GM21515 (cell line): ENCODE results near the gene LRRC4B.

Experiments used
- ATAC-seq: cut with Tn5 transposase; IDR thresholded peaks from one replicate; pipeline ENCODE4 v1.9.1; 2021; ENCODE audit not compliant: unreplicated experiment

LRRC4B gene

GRCh38 chr19:50554212-50554611, 14.0 kb downstream of the LRRC4B start:
- ATAC-seq, result no peak

DNA sequence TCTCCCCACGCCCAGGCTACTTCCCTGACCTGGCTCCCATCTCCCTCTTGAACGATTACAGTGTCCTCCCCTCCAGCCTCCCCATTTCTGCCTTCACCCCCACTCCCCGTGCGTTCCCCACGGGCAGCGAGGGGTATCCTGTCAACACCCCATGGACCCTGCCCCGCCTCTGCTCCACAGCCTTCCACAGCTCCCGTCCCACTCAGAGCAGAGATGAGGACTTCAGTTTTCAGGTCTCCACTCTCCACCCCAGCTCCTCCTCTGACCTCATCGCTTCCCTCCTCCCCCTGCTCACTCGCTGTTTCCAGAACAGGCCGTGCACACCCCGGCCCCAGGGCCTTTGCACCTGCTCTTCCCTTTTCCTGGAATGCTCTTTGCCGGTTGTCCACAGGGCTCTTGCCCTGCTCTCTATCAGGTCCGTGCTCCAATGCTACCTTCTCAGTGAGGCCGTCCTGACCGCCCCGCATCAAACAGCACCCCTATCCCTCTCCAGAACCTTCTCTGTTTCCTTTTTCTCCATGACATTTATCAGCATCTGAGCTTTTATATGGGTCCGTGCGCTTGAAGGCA, 15.0 kb downstream of the LRRC4B start:
- ATAC-seq, result no peak

GRCh38 chr19:50552540-50552939, 15.7 kb downstream of the LRRC4B start:
- no peak for ATAC-seq

DNA sequence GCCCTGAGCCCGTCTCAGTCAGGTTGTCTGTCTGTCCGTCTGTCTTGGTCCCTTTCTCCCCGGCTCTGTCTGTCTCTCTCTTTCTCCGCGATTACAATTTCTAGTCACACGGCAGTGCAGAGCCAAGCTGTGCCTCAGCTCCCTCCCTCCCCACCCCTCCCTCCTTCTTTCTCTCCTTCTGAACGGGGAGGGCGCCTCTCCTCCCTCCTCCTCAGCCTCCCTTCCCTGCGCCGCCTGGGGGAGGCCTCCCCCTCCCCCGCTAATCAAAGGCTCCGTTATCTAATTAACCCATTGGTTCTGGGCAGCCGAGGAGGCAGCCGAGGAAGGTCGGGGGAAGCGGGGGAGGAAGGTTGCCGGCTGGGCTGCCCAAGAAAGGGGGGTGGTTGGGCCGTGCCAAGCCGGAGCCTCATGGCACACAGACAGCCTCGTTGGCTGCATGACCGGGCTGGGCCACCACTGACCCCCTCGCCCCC, 16.5 kb downstream of the LRRC4B start:
- no peak for ATAC-seq

DNA sequence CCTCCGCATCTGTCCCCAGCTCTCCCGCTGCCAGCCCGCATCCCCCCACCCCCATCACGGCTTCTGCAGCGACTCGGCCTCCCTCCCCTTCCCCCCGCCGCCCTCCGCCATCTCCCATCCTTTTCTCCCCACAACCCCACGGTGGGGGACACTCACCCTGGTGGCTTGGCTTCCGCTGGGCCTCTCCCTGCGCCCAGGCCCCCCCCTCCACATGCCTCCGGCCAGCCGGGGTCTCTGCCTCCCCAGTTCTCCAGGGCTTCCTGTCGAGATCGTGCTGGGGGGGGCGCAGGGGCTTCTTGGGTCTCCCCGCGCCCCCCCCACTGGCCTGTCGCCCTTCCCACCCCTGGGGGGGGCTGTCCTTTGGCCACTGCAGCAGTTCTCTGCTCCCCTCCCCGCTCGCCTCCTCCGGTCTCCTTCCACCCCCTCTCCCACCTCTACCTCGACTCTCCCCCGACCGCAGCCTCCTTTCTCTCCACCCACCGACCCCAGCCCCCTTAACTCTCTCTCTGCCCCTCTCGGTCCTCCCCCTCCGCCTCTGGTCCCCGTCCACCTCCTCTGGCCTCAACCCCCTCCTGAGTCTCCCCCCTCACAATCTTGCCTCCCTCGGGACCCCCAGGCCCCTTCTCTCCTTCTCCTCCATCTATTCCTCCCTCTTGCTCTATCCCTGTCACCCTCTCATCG, 17.1 kb downstream of the LRRC4B start:
- no peak for ATAC-seq

DNA sequence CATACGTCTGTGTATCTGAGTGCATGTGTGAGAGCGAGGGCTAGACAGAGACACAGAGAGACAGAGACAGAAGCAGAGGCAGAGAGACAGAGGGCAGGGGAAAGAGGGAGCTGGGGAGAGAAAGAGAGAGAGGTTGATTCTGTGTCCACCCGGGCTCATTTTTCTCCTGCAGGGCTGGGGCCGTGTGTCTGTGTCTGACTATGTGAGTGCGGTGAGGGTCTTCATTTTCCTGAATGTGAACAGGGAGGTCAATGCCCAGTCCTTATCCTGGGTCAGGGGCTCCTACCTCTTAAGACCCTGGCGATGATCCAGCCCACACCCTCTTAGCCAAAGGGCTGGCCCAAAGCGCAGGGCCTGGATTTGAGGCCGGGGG, 17.7 kb downstream of the LRRC4B start:
- no peak for ATAC-seq

DNA sequence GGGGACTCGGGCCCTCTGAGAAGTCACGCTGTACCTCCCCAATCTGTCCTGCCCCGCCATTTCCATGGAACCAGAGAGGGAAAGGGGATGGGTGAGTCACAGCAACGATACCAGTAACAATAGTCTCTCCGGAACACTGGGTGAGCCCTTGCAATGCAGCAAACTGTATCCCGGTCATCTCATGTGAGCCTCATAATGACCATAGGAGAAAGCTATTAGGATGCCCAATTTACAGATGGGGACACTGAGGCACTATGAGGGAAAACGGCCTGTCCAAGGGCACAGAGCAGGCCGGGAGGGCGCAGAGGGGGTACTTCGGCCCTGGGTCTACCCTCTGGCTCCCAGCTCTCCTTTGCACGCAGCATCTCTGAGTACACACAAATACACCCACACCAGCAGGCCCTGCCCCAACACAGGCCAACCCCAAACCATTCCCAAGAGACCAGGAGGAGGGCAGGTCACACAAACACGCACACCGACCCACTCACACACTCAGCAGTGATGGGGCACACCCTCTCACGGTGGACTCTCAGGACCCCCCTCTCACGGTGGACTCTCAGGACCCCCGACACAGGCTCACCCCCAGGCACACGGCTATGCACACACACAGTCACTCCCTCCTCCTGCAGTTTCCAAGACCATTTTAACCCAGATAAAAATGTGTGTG, 18.2 kb downstream of the LRRC4B start:
- no peak for ATAC-seq

- no peak for ATAC-seq
These were observed 18.9 kb downstream of the LRRC4B start for GRCh38 chr19:50549059-50549926.

- no peak for ATAC-seq
These were observed 19.8 kb downstream of the LRRC4B start for GRCh38 chr19:50548191-50549058.

GRCh38 chr19:50547385-50548190, 20.6 kb downstream of the LRRC4B start:
- ATAC-seq, result no peak

GRCh38 chr19:50546527-50547221, 21.6 kb downstream of the LRRC4B start:
- ATAC-seq, result no peak

DNA sequence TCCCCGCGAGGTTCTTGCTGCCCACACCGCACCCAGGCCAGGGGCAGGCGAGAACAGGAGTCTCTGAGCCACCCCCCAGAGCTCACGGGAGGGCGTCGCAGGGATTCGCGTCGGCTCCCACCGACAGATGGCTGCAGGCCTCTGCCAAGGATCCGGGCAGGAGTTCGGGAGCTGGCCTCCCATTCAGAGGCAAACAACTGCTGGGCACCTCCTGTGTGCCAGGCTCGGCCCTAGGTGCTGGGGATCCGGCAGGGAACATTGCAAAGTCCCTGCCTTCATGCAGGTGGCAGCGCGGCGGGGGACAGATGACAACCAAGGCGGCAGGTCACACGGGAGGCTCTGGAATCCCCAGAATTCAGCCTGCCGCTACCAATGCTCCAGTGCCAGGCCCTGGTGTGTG, 25.3 kb downstream of the LRRC4B start:
- no peak for ATAC-seq

DNA sequence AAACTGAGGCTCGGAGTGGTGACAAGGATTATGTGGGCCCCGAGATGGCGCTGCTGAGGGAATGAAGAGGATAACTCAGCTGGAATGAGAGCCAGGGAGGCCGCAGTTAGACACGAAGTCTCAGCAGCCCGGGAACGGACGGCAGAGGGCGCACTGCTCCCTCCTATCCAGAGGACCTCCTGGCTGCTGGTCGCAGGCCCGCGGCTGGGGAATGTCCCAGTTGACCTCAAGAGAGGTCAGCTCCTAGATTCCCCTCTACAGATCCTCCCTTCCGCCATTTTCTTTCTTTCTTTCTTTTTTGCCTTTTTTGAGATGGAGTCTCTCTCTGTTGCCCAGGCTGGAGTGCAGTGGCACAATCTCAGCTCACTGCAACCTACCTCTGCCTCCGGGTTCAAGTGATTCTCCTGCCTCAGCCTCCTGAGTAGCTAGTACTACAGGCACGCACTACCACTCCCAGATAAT, 30.4 kb downstream of the LRRC4B start:
- no peak for ATAC-seq

DNA sequence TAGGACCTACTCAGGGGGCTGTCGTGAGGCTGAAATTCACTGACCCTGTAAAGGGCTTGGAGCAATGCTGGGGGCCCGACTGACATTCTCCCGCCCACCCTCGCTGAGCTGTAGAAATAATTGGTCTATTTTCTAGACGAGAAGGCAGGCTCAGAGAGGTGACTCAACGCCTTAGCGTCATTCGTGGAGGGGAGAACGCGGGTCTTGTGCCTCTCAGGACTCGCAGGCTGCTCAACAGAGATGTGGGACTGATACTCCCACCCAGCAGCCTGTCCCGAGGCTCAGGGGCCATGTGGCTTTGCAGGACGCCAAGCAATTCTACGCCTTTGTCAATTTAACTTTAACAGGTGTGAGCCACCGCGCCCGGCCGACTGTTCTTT, 30.9 kb downstream of the LRRC4B start:
- ATAC-seq, result no peak

DNA sequence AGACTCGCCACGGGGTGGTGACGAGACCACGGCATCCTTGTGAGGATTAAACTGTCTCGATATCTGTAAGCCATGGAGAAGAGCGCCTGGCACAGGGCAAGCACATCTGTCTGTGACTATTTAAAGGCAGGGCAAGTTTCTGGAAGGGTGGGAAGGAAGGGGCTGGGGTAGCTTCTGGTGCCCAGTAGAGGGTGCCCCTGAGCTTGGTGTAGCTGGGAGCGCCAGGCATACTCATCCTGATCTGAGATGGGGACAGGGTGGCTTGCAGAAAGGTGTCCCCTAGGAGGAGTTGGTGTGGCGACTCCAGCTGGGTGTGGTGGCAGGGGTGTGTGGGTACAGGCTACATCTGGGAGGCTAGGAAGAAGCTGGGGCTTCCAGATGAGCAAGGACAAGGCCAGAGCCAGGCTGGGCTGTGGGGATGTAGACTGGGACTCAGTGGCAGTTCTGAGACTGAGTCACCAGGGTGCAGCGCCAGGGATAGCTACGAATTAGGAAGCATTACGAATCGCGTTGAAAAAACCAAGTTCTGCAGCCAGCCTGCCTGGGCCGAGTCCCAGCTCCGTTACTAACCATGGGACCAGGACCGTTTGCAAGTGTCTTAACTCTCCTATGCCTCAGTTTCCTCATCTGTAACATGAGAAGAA, 31.5 kb downstream of the LRRC4B start:
- ATAC-seq, result no peak

- no peak for ATAC-seq
These were observed 32.5 kb downstream of the LRRC4B start for GRCh38 chr19:50535672-50536187.

GRCh38 chr19:50534478-50534877, 33.8 kb downstream of the LRRC4B start:
- ATAC-seq, result no peak

DNA sequence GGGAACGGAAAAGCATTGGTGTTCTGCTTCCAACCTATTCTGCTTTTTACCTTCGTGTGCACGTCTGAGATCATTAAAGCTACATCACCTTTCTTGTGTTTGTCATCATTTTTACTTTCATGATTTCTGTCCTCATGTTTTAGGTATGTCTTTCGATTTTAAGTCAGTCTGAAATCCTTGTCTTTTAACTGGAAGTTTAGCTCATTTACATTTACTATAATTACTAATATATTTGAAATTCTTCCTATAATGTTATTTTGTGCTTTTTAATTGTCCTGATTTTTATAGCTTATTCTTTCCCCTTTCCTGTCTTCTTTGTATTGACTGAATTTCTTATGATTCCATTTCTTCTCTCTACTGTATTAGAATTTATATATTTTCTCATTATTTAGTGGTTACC, 35.3 kb downstream of the LRRC4B start:
- ATAC-seq, result no peak
